ENCODE results near the gene STAT5A.
A peak's percentile ranks its signal among the peaks of the same experiment; 100 is the strongest.
"Not testable (repeated sequence)": the region's sequence is repeated elsewhere in the genome, so short reads cannot be mapped to it uniquely, and the experiment has no call there.

STAT5A gene

GRCh38 chr17:42283241-42284023 is 4.9 kb upstream of the STAT5A start:
- FAIRE-seq (no peak), DNase-seq (ENCODE audit: extremely low spot score, insufficient read length, low read depth) (no peak)

- FAIRE-seq, result no peak
- no peak for DNase-seq (ENCODE audit: extremely low spot score, insufficient read length, low read depth)
These were observed 4.3 kb upstream of the STAT5A start for GRCh38 chr17:42284024-42284369.

DNA sequence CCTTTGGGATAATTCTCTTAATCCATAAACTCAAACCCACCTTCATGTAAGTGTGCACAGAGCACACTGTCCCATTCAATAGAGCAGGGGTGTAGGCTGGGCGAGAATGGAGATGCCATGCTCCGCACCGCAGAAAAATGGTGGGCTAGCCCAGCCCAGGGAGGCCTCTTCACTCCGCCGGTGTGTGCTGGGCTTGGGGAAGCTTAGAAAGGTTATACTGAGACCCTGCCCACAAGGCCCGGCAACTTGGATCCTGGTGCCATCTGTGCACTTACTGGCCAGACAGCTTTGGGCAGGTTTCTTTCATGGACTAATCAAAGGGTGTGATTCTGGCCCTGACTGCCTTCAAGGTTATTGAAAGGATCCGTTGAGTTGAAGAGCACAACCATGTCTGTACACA is 3.7 kb upstream of the STAT5A start:
- no peak for DNase-seq (ENCODE audit: extremely low spot score, insufficient read length, low read depth)

DNA sequence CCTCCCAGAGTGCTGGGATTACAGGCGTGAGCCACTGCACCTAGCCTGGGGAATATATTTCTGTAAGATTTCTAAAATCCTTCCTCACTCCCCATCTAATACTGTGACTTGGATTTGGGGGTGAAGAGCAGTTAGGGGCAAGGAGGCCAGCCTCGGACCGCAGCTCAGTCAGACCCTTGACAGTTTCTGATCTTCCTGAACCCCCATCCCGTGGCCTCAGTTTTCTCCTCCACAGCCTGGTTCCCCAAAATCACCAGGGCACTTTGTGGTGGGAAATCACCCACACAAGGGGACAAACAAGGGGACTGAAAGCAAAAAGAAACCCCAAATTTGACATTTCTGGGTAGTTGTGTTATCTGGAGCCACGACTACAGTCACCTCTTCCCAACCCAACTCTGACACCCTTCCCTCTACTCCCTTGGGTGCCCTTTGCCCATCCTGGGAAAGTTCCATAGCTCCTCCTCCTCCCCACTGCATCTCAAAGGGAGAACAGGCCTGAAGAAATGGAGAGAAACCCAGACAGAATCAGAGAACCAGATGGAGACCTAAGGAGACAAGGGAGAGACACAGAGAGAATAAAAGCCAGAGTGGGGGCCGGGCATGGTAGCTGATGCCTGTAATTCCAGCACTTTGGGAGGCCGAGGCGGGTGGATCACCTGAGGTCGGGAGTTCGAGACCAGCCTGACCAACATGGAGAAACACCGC is 2.8 kb upstream of the STAT5A start:
- no peak for FAIRE-seq
- no peak for DNase-seq (ENCODE audit: extremely low spot score, insufficient read length, low read depth)

More for the DNA sequence above, 3.7 kb upstream of the STAT5A start:
- FAIRE-seq, result no peak

DNA sequence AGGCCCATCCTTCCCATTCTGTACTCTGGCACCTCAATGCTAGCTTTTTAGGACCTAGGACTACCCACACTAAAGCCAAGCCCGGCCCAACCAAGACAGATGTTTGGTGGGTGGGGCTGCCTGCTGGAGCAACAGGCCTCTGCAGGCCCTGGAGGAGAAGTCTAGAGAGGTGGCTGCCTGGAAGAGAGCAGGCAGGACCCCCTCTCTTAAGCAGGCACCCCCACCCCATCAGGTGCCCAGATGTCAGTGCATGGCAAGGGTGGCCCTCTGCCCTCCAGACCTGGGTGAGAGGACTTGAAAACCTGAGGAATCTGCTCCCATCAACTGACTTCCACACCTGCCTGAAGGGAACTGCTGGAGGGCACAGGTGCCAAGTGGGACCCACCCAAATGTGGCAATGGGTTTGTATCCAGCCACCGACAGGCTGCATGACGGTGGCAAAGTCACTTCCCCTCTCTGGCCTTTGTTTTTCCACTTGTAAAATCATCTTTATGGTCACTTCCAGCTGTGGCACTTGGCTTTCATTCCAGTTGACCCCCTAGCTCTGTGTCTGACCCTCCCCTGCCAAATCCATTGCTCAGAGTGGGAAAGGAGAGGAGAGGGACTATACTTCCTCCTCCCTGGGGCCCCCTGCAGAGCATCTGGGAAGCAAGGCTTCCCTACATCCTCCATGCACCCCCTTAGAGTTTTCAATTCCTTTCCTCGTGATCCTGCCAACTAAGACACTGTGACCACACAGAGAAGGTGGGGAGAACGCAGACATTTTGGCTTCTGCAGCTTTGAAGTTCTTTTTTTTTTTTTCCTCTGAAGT is 1.7 kb upstream of the STAT5A start:
- DNase-seq (ENCODE audit: extremely low spot score, insufficient read length, low read depth) (no peak), FAIRE-seq (peak; percentile 67)

GRCh38 chr17:42287305-42287976 is 857 bp upstream of the STAT5A start:
- DNase-seq (ENCODE audit: extremely low spot score, insufficient read length, low read depth), result no peak
- peak; percentile 72 for FAIRE-seq

GRCh38 chr17:42288803-42289610 is 709 bp downstream of the STAT5A start:
- FAIRE-seq (peak; percentile 74), DNase-seq (ENCODE audit: extremely low spot score, insufficient read length, low read depth) (no peak)

DNA sequence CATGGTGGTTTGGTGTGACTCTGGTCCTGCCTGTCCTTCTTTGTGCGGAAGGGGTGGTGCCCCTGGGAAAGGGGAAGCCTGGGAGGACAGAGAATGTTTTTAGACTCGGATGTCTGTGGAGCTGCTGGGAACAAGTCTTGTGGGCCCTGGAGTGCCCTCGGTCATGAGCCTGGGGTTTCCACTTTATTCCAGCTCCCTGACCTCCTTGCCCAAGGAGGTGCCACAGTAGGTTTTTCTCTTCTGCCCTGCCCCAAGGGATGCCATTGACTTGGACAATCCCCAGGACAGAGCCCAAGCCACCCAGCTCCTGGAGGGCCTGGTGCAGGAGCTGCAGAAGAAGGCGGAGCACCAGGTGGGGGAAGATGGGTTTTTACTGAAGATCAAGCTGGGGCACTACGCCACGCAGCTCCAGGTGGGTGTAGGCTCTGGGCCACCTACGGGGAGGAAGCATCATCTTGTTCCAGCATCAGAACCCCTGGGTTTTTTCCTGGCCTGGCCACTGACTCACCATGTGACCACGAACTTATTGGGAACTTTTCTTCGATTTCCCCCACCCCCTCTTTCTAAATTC is 1.4 kb downstream of the STAT5A start:
- DNase-seq (ENCODE audit: extremely low spot score, insufficient read length, low read depth), result no peak
- peak; percentile 53 for FAIRE-seq

DNA sequence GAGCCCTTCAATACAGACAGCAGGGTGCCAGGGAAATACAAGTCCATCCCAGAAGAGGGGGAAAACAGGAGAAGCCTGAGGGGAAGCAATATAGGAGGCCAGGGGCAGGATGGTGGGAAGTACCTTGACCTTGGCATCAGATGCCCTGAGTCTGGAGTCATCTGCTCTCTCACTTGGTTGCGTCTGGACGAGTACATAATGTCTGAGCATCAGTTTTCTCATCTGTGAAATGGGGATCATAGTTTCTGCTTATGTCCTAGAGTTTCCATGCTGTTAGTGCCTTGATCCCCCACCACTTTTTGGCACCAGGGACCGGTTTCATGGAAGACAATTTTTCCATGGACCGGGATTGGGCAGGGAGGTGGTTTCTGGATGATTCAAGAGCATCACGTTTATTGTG is 2.3 kb downstream of the STAT5A start:
- no peak for DNase-seq (ENCODE audit: extremely low spot score, insufficient read length, low read depth)
- FAIRE-seq, result no peak

- no peak for FAIRE-seq
- no peak for DNase-seq (ENCODE audit: extremely low spot score, insufficient read length, low read depth)
These were observed 2.8 kb downstream of the STAT5A start for GRCh38 chr17:42291129-42291528.

DNA sequence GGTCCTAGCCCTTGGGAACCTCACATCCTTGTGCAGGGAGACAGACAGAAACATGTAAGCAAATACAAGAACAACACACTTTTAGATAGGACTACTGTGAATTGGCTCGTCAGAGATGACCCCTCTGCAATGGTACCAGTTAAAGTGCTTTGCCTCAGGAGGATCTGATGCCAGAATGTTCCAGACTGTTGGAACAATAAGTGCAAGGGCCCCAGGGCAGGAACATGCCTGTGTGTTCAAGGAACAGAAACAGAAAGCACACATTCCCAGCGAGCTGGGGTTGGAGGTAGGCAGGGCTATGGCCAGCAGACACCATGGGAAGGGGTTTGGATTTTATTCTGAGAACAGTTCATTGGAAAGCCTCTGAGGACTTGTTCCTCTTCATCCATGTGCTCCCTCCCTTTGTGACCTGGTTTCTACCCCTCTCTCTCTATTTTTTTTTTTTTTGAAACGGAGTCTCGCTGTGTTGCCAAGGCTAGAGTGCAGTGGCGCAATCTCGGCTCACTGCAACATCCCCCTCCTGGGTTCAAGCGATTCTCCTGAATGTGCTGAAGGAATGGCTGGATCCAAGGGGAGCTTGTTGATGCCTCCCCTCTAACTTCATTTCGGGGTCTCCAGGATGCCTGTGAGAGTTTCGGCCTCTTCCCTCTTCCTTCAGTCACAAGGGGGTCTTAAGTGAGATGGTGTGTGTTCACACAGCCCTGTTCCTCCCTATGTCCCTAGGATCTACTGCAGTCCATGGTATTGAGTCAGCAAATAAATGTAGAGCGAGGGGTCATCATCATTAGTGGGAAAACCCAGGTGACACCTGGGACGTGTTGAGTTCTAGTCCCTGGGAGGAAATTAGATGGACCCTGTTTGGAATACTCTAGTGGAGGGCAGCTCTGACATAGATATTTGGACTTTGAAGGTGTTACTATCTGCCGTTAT is 6.4 kb downstream of the STAT5A start:
- no peak for DNase-seq (ENCODE audit: extremely low spot score, insufficient read length, low read depth)
- FAIRE-seq, result no peak

DNA sequence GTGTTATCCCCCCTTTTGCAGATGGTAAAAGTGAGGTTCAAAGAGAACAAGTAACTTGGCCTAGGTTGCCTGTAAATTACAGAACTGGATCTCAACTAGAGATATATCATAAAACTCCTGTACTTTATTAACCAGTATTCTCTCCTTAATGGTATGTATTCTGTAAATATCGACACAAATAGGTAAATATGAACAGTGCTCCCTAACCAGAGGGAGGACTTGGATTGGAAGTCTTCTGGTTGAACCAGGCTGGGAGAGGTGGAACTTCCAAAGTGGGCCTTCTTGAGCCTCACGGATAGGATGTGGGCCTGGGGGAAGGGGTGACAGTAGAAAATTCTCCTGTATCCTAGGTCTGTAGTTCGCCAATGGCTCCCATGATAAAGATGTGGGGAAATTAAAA is 7.7 kb downstream of the STAT5A start:
- FAIRE-seq, result no peak
- DNase-seq (ENCODE audit: extremely low spot score, insufficient read length, low read depth), result no peak

DNA sequence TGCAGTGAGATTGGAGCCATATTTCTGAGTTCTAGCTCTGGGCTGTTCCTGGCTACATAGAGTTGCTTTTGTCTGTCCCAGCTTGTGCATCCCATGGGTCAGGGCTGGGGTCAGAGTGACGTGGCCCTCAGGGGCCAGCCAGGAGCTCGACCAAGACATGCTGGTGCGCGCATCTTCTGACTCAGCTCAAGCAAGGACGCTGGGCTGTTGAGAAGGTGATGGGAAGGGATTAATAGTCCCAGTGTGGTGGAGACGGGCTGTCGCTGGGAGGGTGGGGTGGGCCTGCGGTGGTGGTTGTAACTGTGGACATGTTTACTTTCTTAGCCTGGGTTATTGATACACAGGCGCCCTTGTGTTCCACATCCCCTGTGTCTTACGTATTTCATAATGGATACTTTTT is 9.5 kb downstream of the STAT5A start:
- not testable (repeated sequence) for DNase-seq (ENCODE audit: extremely low spot score, insufficient read length, low read depth); FAIRE-seq

DNA sequence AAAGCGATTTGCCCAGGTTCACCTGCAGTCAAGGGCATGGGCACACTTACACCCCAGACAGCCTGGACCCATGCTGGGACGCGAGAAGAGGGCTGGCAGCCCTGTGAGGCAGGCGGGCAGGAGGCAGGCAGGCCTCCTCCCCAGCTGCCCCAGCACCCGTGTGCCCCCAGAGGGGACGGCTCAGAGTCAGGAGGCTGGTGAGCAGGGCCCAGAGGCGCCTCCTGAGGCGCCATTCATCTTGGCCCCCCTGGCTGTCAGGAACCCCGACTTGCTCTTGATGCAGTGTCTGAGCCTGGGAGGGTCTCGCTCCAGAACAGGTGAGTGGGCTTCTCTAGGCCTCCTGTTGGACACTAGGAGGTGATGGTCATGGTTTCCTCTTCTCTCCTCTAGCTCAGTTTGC is 11.1 kb downstream of the STAT5A start:
- DNase-seq (ENCODE audit: extremely low spot score, insufficient read length, low read depth); FAIRE-seq: not testable (repeated sequence)

DNA sequence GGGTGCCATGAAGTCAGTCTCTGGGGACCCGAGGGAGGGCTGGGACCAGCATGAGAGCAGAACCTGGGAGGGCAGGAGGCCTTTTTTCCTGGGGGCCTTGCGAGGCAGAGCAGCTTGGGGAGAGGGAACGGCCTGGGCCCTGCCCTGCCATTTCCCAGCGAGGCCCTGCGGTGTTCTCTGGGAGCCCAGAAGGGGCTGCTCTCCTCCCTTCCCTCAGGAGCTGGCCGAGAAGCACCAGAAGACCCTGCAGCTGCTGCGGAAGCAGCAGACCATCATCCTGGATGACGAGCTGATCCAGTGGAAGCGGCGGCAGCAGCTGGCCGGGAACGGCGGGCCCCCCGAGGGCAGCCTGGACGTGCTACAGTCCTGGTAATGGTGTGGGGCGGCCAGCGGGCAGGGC is 11.6 kb downstream of the STAT5A start:
- FAIRE-seq; DNase-seq (ENCODE audit: extremely low spot score, insufficient read length, low read depth): not testable (repeated sequence)

DNA sequence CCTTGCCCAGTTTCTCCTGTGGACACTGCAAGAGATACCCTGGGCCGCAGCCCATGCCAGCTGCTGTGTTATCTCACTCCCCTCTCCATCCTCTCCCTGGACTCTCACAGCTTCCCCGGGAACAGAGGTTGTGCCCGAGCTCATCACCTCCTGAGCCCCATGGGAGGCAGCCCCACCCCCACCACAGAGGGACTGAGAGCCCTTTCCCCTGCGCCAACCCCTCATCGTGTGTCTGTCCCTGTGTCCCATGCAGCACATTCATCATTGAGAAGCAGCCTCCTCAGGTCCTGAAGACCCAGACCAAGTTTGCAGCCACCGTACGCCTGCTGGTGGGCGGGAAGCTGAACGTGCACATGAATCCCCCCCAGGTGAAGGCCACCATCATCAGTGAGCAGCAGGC is 12.7 kb downstream of the STAT5A start:
- DNase-seq (ENCODE audit: extremely low spot score, insufficient read length, low read depth), result no peak
- no peak for FAIRE-seq

- DNase-seq (ENCODE audit: extremely low spot score, insufficient read length, low read depth) (no peak), FAIRE-seq (no peak)
These were observed 15.4 kb downstream of the STAT5A start for GRCh38 chr17:42303694-42304093.
